Stimulated activated CD4-positive, alpha-beta T cell treated with anti-CD3 and anti-CD28 coated beads, Interleukin-1b, Interleukin-23, amount 100 ng/mL, for 4 hours (primary cell): ENCODE results near the gene ZNF862.
"Not testable (repeated sequence)": the region's sequence is repeated elsewhere in the genome, so short reads cannot be mapped to it uniquely, and the experiment has no call there.

Experiments
- DNase-seq, 2 donors: peaks; one replicate each; pipeline ENCODE4 v3.0.0-alpha.2; 2020; ENCODE audit warnings: low read depth in 2 of 2

ZNF862 gene

DNA sequence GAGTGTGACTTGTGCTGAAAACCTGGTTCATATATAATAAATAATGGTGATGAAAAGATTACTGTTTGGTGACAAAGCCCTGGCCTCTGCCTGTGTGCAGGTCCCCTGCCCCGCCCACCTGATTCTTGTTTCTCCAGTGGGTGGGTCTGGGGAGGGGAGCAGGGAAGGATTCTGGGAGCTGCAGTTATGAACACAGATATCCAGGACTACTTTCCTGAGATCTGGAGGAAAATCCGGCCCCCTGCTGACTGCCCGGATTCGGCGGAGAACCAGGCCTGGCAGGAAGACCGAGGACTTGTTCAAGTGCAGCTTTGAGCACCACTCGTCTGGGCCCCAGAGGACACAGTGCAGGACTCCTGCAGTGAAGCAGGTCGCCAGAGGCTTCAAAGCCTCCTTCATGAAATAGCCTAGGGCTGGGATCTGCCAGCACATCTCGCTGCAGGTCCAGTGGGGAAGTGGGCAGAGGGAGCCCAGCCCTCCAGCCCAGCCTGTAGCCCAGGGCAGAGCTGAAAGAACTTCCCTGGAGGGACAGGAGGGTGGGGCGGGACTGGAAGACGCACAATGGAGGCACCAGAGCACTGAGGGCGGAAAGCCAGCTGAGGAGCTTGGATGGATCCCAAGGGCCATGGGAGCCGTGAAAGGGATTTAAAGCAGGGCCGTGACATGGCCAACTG is 42.6 kb downstream of the ZNF862 start:
- DNase-seq, result no peak

DNA sequence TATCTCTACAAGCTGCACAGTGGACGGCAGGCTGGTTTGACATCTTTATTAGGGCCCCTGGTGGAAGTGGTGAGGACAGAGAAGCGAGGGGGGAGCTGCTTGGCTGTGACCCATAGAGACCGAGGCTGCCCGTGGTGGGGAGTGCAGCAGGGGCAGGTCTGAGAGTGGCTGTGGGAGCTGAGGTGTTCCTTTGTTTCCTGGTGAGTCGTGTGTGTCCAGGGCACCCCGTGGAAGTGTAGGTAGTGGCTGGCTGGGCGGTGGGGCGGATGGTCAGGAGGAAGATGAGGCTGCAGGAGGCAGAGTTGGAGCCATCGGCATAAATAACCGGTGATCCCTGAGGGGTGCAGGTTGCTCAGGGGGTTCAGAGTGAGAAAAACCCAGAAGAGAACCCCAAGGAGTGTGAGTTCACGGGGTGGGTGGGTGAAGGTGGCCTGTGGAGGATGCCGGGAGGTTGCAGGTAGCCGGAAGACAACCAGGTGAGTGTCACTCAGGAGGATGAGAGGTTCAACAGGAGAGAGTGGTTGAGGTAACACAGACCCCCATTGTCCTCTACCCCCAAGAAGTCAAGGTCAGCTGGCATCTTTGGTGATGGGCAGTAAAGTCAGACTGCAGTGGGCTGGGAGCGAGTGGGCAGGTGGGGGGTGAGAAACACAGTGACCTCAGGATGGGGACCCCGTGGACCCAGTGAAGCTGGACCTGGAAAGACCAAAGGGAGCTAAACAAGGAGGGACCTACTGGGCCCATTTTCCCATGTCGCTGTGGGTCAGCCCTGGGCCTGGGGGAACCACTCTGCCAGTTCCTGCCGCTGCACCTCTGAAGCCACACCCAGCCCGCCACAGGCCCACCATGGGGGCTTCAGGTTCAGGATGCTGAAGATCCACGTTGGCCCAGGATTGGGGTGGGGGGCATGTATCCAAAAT is 43.4 kb downstream of the ZNF862 start:
- no peak for DNase-seq

DNA sequence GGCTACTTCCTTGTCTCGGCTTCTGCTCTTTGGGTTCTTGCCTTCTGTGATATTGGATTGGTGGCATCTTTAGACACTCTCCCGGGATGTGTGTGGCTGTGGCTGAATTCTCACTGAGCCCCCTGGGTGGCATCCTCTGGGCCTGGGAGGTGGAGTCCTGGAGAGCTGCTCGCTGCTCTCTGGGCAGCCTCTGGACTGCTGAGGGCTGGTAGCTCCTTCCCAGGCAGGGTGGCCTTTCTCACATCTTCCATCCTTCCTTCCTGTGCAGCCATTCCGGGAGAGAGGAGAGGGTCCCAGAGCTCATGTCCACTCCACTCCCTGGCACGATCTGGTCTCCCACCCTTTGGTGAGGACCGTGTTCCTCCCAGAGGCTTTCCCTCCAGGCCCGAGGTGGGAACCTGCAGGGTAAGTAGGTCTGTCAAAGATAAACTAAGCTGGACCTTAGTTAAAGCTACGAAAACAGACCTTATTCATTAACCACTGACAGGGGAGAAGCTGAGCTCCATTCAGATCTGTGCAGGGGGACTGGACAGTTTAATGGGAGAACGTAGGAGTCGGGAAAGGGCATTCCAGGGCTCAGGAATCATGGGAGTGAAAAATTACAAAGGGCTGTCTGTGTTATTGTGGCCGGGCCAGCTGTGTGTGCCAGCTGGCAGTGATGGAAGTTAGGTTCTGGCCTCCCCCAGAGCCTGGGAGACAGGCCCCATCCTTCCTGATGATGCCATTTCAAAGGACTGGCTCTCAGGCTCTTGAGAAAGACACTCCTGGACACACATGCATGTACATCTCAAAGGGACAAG is 44.3 kb downstream of the ZNF862 start:
- no peak for DNase-seq

DNA sequence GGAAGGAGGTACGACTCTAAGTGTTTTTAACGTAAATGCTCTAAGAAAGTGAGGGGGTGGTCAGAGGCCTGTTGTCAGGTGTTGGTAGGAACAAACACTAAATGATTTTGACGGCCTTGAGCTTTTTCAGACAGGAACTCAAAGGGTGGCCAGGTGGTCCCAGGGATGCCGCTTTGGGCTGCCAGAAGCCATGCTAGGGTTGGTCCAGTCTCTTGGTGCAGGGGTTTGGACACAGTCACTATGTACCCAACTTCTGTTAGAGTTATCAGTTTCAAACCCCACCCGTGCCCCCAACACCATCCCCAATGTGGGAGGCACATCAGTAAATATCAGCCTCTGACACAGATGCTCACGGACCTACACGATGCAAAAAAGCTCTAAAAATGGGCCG is 44.9 kb downstream of the ZNF862 start:
- DNase-seq, result no peak

DNA sequence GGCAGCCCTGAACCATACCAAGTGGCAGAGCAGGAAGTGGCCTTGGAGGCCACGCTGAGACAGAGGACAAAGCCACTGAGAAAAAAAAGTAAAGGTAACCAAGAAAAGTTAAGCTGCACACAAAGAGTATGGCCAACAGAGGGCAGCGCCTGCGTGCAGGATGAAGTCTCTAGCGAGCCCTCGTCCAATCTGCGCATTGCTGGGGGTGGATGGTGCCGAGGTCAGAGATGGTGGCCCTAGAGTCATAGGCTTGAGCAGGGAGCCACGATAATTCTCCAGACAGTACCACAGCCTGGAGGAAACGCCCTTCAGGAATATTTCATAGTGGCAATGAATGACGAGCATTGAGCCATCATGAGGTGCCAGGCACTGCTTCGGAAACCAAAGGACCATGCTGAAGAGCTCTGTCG is 45.3 kb downstream of the ZNF862 start:
- no peak for DNase-seq

DNA sequence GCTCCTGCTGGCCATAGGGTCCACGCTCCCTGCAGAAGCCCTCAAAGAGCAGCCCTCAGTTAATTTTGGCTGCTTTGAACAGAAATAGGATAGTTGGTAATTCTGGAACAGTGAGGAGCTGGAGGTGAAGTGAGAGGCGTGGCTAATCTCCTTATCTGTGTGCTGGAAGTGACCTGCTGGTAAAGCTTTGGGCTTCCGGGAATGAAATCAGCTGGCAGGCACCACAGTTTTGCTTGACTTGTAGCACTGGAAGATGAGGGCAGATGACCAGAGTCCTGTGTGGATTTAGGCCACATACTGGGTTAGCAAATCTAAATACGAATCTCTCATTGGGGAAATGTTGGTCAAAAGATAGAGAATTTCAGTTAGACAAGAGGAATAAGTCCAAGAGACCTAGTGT is 45.8 kb downstream of the ZNF862 start:
- no peak for DNase-seq

DNA sequence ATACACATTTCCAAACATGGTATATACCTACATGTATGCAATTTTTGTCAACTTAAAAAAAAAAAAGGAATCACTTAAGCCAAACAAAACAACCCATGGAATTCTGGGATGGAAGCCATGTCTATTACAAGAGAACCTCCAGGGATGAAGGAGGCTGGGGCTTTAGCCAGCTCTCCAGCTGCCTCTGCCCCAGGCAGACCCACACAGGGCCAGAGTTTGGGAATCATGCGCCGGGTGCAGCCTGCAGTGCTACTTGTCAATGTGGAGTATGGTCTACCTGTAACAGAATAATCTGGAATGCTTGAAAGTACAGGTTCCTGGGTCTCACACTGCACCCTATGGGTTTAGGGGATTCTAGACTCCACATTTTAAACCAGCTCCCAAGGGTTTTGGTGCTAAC is 46.4 kb downstream of the ZNF862 start:
- DNase-seq, result no peak

DNA sequence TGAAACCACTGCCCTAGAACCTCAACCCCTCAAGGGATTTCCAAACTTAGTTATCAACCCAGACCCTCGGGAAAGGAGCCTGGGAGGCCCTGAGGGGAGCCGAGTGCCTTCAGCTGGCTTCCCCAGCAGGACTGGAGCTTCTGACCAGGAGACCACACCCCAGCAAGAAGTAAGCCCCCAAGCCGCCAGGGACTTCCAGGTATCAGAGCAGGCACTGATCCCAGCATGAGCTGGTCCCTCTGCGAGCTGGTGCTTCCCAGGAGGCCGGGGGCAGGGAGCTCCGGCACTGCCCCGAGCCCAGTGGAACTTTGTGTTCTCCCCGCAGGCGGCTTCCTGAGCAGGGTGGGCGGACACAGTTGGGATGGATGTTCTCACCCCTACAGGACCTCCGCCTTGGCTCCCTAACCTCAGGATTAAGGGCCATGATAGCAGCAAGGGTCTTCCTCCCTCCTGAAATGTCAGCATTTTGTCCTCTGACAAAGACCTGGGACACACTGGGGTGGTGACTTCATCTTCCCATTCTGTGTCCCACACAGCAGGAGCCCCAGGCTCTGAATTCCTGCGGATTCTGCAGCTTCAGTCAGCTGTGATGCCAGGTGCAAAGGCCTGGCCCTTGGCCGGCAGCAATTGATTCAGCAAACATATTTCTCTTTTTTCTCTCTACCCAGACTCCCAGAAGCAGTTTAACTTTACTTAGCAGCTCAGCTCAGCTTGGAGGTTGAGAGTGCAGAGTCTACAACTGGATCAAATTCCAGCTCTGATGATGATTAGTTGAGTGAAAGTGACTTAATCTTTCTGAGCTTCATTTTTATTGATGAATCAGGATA is 47.2 kb downstream of the ZNF862 start:
- DNase-seq, result no peak

DNA sequence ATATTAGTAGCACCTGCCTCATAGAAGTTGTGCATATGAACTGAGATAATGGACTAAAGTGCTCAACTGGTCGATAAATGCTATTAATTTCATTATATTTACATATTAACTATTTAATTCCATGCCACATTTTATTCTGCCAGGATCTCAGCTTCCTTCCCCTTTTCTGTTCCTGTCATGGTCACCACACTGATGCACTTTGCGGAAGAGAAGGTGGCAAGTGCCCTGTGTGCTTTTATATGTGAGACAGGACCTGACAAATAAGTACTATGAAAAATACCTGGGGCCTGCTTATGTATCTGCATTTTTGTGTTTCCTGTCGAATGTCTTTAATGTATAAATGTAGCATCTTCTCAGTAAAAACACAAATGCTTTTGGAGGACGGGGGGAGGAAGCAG is 47.8 kb downstream of the ZNF862 start:
- no peak for DNase-seq

DNA sequence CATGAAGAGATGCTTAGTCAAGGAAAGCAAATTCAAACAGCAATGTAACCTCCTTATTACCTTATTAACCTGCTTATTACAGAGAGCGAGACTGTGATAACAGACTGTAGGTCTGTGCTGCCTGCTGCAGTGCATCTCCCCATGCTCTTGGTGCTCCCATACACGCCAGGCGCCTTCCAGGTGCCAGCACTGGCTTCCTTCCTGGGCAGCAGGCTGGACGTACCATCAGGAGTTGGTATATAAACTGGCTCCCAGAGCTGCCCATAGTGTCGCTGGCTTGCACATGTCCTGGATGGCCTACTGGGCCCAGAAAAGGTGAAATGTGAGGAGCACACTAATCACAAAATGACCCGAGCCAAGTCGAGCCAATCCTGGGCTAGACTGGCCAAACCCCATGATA is 49.1 kb downstream of the ZNF862 start:
- no peak for DNase-seq

DNA sequence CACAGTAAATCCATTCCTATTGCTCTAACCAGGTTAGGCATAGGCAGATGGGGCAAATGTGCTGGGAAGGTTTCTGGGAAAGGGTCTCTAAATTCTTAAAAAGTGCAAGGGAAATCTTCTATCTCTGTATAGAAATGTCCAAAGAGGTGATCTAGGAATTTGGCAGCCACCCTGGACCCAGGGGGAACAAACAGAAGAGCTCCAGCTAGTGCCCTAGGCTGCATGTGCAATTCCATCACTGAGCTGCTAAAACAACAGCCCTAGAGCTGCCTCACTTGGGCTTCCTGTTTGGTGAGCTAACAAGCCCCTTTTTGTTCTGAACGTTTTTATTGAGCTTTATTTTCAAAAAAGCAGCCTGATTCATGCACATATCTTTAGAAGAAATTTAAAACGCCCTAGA is 52.5 kb downstream of the ZNF862 start:
- not testable (repeated sequence) for DNase-seq

DNA sequence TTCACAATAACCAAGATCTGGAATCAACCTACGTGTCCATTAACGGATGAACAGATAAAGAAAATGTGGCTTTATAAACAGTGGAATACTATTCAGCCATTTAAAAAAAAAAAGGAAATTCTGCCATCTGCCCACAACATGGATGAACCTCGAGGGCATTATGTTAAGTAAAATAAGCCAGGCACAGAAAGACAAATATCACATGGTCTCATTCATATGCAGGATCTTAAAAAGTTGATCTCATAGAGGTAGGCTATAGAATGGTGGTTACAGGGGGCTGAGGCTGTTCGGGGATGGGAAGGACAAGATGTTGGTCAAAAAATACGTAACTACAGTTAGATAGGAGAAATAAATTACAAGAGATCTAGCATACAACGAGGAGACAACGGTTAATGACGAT is 56.8 kb downstream of the ZNF862 start:
- not testable (repeated sequence) for DNase-seq

DNA sequence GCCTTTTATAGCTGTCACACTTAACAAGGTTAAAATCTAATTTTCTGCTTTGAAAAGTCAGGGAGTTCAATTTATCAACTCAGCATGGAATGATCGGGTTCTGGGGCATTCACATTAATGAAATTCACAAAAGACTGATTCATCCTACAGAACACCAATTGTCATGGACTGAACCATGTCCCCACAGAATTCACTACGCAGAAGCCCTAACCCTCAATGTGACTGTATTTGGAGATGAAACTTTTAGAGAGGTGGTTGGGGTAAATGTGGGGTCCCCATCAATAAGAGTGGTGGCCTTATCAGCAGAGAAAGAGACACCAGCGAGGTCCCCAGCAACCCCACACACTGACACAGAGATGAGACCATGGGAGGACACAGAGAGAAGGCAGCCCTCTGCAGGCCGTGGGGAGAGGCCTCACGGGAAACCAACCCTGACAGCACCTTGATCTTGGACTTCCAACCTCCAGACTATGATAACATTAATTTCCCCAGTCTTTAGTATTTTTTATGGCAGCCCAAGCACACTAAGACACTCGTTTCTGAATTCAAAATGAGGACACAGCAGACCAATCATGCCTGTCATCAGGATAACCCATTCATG is 69.7 kb downstream of the ZNF862 start:
- DNase-seq, result not testable (repeated sequence)

DNA sequence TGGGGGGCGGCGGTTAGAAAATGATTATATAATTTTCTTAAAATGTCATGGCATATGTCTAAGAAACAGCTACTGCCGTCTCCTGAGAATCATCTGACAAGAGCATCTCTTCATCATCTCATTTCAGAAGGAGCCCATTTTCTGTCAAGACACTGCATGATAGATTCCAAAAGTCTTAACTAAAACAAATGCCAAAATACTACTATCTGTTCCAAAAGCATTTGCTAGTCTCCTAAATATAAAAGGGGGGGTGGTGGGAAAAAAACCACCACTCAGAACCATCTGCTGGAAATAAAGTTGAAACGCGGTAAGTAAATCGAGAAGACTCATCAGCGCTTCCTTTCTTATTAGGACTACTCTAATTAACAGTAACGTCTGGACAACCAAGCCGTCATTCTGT is 72.0 kb downstream of the ZNF862 start:
- not testable (repeated sequence) for DNase-seq

DNA sequence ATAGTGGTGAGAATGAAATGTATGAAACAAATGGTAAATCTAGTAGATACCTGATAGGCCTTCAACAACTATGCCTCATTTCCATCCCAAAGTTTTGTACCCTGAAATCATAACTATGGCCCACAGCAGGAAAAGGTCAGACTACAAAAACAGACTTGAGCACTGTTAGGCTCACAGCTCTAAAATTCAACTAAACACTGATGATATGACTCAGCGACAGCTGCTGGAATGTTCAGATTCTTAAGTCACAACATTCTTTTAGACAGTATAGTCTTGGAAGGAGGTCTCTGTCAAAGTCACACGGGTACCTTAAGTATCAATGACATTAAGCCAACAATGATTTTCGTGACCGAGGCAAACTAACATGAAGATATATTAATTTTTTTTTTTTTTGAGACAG is 74.0 kb downstream of the ZNF862 start:
- DNase-seq, result not testable (repeated sequence)
